WTC11 (cell line): ENCODE data around the gene HNRNPC.

ENCODE experiments used
- CREB1 ChIP-seq: sonication (generic); formaldehyde crosslinking; IDR thresholded peaks from 2 replicates; pipeline ENCODE4 v1.8.0; 2023; ENCODE audit warnings: mild to moderate bottlenecking, missing genetic modification reagents
- CREM ChIP-seq: sonication (generic); formaldehyde crosslinking; IDR thresholded peaks from 2 replicates; pipeline ENCODE4 v1.8.1; 2022; ENCODE audit warnings: mild to moderate bottlenecking, missing genetic modification reagents, moderate library complexity
- SMAD4 ChIP-seq: sonication (generic); formaldehyde crosslinking; IDR thresholded peaks from 2 replicates; pipeline ENCODE4 v1.8.0; 2022; ENCODE audit warnings: mild to moderate bottlenecking, missing genetic modification reagents
- ZBTB21 ChIP-seq: sonication (generic); formaldehyde crosslinking; IDR thresholded peaks from 2 replicates; pipeline ENCODE4 v1.8.1; 2023; ENCODE audit warnings: mild to moderate bottlenecking, missing genetic modification reagents, borderline replicate concordance
- ZNF263 ChIP-seq: sonication (generic); formaldehyde crosslinking; IDR thresholded peaks from 2 replicates; pipeline ENCODE4 v1.8.1; 2022; ENCODE audit warnings: low read depth, mild to moderate bottlenecking, moderate library complexity, missing genetic modification reagents
- TF ChIP-seq, protein P1 (sequence below): fragments of 200-600 bp; IDR thresholded peaks from 2 replicates; pipeline ENCODE4 v1.8.0; 2022; ENCODE audit warnings: antibody characterized with exemption
- TF ChIP-seq, protein P2 (sequence below): sonication (generic); formaldehyde crosslinking; IDR thresholded peaks from 2 replicates; pipeline ENCODE4 v1.8.0; 2022; ENCODE audit warnings: mild to moderate bottlenecking, missing genetic modification reagents

DNA sequence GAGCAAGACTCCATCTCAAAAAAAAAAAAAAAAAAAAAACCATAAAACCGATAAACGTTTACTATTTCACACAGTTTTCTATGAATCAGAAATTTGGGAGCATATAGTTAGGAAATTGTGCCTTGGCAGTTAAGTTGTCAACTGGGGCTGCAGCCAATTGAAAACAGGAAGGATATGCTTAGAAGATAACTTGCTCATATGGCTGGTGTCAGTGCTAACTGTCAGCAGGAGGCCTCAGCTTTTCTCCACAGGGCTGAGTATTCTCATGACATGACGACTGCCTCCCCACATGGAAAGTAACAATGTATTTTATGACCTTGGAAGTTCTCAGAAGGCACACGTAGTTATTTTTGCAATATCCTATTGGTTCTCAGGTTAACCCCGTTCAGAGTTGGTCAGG, 83.8 kb downstream of the HNRNPC start:
- TF ChIP-seq, protein P1, sequence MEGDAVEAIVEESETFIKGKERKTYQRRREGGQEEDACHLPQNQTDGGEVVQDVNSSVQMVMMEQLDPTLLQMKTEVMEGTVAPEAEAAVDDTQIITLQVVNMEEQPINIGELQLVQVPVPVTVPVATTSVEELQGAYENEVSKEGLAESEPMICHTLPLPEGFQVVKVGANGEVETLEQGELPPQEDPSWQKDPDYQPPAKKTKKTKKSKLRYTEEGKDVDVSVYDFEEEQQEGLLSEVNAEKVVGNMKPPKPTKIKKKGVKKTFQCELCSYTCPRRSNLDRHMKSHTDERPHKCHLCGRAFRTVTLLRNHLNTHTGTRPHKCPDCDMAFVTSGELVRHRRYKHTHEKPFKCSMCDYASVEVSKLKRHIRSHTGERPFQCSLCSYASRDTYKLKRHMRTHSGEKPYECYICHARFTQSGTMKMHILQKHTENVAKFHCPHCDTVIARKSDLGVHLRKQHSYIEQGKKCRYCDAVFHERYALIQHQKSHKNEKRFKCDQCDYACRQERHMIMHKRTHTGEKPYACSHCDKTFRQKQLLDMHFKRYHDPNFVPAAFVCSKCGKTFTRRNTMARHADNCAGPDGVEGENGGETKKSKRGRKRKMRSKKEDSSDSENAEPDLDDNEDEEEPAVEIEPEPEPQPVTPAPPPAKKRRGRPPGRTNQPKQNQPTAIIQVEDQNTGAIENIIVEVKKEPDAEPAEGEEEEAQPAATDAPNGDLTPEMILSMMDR = no peak
- TF ChIP-seq ZBTB21 (CRISPR knock-in tag) (no peak), CREB1 (CRISPR knock-in tag) (no peak), SMAD4 (CRISPR knock-in tag) (no peak), CREM (no peak), ZNF263 (CRISPR knock-in tag) (no peak)
- TF ChIP-seq, protein P2, sequence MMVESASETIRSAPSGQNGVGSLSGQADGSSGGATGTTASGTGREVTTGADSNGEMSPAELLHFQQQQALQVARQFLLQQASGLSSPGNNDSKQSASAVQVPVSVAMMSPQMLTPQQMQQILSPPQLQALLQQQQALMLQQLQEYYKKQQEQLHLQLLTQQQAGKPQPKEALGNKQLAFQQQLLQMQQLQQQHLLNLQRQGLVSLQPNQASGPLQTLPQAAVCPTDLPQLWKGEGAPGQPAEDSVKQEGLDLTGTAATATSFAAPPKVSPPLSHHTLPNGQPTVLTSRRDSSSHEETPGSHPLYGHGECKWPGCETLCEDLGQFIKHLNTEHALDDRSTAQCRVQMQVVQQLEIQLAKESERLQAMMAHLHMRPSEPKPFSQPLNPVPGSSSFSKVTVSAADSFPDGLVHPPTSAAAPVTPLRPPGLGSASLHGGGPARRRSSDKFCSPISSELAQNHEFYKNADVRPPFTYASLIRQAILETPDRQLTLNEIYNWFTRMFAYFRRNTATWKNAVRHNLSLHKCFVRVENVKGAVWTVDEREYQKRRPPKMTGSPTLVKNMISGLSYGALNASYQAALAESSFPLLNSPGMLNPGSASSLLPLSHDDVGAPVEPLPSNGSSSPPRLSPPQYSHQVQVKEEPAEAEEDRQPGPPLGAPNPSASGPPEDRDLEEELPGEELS (CRISPR knock-in tag) = no peak
